ENCODE measurements around the gene TOP2B.

TOP2B gene

DNA sequence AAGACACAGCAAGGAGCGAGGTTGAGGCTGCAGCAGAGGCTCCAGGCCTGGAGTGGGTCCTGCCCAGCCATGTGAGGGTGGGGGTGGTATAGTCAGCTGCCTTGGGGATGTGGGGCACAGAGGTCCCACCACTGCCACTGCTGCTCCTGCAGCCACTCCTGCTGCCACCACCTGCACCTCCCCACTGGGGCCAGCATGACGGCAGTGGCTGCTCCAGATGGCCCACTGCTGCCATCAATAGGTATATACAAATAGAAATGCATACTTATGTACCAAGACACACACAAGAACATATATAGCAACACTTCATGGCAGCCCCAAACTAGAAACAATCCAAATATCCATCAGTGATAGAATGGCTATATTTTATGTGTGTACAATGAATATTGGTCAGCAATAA lies 10.0 kb upstream of the TOP2B start:
- FAIRE-seq: no peak

DNA sequence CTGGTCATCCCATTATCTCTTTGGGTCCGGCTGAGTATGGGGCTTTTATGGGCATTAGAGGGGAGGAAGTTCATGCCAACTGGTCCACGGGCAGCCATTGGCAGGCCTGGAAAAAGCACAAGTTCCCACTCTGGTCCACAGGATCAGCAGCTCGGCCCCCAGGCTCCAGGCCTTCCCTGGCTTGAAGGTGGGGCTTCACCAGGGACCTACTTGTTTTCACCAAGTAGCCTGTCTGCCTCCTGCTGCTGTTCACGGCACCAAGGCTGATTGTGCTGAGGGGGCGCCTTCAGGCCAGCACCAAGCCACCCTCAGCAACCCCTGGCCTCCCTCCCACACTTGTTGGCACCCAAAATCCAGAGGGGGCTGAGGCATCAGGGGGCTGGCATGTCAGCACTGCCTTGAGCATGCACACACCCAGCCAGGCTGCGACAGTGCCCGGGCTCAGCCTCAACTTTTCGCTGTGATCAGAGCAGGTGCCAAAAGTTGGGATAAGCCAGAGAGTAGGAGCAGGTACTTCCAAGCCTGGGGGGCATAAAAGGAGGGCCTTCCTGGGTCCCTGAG lies 9.1 kb upstream of the TOP2B start:
- no peak for FAIRE-seq

DNA sequence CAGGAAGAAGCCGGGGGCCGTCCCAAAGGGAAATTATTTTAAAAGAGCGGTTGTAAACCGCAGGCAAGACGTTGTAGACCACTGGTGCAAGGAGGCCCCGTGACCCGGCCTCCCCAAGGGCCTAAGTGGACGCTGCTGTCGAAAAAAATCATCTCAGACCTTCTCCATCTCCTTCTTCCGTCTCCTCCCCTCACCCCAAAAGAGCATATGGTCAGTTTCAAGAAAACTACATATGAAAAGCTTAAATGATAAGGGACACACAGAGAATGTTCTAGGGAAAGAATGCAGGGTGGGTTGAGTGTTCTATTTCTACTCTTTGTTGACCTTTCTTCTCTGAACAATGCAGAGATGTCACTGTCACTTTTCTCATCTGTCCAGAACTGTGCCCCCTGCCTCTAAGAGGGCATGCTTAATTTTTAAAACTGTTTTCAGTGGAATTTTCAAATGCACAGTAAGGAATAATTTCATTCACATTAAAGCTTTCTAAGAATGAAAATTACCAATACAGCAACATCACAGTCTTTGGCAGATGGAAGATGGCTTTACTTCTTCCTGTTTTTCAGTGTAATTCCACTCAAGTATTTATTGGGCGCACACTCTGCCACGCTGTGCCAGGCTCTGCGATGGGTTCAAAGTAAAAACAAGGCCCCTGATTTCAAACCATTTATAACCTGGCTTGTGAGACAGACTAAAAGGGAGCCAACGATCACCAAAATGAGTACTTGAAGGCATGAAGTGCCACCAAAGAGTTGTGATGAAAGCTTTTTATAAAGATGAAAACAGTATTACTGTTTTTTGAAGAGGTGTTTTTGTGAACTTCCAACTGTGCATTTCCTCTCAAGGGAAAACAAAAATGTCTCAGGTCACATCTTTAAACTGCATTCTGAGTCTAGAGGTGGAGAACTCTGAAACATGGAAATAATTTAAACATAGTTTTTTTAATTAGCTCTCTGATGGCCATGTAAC lies 891 bp upstream of the TOP2B start:
- no peak for FAIRE-seq

DNA sequence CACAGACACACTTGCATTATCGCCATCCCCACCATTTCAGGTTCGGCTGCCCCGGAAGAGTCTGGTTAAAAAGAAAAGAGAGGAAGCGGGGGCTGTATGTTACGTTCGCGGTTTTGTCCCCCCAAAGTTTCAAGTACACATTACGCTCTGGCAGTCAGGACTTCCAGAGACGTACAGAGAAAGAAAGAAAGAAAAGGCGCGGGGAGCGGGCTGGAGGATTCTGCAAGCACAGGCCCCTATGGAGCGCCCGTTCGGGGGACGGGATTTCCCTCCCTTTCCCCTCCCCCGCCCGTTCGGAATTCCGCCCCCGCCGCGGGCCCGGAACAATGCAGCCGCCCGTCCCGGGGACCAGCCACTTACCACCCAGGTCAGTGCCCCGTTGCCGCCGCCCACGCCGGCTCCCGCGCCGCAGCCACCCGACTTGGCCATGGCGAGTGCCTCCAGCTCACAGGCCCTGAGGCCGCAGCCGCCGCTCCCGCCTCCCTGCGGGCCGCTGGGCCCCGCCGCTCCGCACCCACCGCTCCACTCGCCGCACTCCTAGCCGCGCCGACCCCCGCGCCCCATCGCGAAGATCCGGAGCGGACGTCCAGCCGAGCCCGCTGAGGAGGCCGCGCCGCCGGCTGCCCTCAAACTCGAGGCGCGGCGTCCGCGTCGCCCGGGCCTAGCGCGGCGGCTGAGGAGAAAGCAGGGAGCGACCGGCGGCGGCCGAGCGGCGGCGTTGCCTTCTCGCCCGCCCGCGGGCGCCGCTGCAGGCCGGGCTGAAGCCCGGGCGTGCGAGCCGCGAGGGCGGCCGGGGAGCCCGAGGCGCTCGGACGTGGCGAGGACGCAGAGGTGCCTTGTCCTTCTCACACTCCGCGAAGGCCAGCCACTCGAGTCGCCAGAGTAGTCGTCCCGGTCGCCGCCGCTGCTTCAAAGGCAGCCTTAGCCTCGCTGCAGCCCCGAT lies 567 bp downstream of the TOP2B start:
- no peak for FAIRE-seq

DNA sequence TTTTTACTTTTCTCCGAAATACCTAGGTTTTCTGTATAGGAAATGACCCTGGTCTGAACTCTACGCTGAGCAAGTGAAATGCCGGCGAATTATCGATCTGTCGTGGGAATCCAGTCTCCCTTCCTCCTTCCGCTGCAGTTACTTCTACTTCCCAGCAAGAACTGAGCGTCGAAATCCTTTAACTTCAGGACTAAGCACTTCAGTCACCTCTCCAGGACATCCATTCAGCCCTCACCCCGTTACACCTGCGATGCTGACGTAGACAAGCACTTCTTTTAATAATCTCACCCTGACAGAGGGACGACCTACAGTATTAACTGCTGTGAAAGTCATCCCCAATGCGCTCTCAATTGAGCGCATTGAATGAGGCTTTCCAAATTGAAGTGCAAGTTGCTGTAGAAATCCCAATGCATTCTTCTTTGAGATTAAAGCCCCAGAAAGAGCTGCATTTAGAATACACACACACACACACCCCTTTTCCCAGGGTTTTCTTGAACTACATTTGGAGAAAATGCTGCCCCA lies 1.3 kb downstream of the TOP2B start:
- FAIRE-seq: no peak

DNA sequence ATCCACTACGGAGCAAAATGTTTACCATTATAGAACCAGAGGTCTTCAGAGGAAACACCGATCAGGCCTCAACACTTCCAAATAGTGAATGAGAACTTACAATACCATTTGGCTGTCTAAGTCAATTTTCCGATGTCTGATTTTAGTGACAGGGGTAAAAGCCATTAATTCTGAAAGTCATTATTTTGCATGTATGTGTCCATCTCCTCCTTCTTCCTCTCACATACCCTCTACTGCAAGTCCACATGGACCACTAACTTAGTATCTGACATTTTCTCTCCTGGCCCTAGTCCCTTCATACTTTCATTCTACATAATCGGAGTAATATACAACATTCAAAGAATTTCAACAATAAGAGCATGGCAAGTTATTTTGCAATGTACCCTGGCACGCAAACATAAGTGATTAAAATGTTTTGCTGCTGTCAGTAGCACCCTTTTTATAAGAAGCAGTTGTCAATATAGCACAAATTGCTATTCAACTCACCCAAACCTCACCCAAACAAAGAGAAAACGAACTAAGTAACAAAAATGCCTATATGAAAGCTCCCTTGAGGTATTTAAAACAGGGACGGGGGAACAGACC lies 1.9 kb downstream of the TOP2B start:
- FAIRE-seq: no peak

DNA sequence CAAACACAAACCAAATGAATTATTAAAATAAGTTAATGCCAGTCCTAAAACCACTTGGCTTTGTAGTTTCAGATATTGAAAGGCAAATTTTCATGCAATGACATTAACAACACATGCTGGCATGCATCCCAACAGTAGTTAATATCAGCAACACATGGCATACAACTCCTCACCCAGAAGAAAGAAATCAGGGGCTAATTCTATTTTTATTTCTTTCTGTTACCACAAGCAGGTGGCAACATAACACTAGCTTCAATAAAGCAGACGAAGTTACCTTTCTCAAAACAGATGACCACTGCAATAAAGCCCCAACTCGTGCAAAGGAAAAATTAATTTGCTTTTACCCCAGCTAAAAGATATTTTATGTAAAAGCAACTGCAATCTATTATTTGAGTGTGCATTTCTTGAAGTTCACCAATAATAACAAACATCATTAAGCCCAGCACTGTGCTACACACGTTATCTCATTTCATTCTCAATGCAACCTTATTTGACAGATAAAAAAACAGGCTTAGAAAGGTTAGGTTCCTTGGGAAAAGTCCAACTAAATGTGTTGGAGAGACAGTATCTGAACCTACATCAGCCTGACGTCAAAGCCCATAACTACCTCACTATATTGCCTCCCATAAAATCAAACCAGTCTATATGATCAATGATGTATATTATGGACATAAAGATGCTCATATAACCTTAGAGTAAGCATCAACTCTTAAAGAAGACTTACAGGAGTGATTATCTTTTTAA lies 2.8 kb downstream of the TOP2B start:
- peak; percentile 69 for FAIRE-seq

DNA sequence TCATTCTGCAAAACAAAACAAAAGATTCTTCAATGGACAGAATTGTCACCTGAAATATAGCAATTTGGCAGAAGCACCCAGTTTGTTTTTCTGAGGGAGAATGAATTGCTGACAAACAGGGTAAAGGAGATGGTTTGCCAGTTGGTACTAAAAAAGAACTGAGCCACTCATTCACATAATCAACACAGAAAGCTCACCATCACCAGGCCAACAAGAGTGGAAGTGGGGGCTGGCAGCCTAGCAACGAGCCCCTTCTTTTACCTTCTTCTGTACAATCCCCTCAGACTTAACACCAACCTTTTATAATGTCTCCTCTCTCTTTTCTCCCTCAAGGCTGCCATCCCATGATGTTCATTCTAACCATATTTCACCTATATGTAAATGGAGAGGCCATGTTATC lies 5.9 kb downstream of the TOP2B start:
- FAIRE-seq: no peak

DNA sequence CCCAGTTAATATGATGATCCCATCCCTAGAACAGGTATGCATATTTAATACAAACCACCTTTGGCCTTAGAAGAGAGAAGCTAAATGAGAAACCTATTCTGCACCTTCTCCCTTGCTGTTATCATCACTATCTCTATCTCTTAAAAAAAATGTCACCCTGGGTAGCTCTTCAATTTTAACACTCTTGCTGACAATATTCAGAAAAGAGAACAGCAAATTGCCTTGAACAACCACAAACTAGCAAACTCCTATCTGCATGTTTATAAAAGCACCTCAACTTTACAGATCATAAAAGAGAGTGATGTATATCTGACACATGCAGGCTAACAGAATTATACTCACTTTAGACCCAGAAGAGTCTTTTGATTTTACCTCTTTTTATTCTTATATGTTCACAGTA lies 7.4 kb downstream of the TOP2B start:
- FAIRE-seq: no peak

DNA sequence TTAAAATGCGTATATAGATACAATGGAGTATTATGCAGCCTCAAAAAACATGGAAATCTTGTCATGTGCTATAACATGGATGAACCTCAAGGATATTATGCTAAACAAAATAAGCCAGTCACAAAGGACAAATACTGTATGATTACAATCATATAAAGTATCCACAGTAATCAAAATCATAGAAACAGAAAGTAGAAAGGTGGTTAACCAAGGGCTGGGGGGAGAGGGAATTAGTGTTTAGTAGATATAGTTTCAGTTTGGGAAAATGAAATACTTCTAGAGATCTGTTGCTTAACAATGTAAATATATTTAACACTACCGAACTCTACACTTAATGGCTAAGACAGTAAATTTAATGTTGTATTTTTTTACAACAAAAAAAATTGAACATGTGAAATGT lies 9.0 kb downstream of the TOP2B start:
- no peak for FAIRE-seq

DNA sequence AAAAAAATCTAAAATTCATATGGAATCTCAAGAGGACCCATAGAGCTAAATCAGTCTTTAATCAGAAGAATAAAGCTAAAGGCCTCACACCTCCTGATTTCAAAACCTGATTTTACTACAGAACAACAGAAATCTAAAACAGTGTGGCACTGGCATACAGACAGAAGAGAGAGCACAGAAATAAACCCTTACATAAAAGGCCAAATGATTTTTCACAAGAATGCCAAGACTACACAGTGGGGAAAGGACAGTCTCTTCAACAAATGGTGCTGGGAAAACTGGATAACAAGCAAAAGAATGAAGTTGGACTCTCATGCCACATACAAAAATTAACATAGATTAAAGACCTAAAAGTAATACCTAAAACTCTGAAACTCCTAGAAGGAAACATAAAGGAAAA lies 10.1 kb downstream of the TOP2B start:
- no peak for FAIRE-seq

DNA sequence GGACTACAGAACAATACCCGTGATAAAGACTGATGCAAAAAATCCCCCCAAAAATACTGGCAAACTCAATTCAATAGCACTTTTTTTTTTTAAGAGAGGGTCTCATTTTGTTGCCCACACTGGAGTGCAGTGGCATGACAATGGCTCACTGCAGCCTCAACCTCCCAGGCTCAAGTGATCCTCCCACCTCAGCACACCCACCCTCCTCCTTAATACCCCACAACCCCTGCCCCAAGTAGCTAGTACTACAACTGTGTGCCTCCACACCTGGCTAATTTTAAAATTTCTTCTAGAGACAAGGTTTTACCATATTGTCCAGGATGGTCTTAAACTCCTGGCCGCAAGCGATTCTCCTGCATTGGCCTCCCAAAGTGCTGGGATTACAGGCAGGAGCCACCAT lies 11.4 kb downstream of the TOP2B start:
- no peak for FAIRE-seq

DNA sequence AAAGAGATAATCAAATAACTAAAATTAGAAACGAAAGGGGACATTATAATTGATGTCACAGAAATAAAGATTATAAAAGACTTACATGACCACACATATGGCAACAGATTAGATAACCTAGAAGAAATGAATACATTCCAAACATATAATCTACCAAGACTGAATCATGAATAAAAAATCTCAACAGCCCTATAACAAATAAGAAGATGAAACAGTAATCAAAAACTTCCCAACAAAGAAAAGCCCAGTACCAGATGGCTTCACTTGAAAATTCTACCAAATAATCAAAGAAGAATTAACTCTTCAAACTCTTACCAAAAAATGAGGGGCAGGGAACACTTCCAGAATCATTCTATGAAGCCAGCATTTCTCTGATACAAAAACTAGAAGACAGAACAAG lies 11.8 kb downstream of the TOP2B start:
- no peak for FAIRE-seq

DNA sequence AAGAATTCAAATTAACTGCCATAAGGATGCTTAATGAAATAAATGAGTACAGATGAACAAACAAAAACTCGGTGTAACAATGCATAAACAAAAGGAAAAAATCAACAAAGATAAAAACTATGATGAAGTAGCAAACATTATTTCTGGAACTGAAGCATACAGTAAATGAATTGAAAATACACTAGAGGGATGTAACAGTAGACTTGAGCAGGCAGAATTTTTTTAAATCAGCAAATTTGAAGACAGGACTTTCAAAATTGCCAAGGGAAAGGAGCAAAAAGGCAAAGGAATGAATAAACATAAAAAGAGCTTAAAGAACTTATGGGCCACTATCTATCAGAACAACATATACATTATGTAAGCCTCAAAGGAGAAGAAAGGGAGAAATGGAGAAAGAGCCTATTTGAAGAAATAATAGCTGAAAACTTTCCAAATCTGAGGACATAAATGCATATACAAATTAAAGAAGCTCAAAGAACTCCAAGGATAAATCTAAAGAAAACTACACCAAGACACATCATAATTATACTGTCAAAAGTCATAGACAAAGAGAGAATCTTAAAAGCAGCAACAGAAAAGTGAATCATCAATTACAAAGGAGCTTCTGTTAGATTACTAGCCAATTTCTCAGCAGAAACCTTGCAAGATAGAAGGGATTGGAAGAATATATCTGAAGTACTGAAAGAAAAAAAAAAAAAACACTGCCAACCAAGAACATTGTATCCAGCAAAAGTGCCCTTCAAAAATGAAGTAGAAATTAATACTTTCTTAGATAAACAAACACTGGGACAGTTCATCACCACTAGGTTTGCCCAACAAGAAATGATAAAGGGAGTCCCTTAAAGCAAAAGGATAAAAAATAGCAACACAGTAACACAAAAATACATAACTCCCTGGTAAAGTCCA lies 15.5 kb downstream of the TOP2B start:
- FAIRE-seq: no peak

DNA sequence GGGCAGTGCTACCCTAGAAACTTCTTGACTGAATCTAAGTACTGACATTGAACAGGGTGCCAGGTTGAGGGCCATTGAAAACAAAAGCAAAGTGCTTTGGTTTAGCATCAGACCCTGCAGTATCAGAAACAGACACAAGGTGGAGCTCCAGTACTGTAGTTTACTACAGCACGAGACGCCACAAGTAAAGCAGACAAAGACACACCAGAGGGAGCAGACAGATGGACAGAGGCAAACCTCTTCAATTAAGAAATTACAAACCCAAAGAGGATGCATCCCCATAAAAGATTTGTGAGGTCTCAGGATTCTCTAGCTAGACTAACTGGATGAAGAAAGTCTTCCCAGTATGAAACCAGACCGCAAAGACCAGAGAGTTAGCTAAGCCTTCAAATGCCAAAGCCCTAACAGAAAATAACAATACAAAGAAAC lies 16.6 kb downstream of the TOP2B start:
- FAIRE-seq: no peak

DNA sequence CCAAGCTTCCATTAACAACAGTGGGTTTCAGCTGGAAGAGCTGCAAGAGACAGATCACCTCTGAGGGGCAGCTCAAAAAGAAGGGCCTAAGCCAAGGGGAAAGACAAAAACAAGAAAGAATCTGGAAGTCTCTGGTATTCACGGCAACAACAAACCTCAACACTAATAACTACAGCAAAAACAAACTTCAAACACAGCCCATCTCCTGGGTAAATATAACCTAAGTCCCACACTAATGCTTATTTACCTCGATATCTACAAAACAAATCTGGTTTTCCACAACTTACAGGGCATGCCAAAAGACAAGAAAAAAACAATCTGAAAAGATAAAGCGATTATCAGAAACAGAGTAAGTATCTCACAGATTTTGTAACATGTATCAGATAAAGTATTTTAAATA lies 29.7 kb downstream of the TOP2B start:
- no peak for FAIRE-seq

DNA sequence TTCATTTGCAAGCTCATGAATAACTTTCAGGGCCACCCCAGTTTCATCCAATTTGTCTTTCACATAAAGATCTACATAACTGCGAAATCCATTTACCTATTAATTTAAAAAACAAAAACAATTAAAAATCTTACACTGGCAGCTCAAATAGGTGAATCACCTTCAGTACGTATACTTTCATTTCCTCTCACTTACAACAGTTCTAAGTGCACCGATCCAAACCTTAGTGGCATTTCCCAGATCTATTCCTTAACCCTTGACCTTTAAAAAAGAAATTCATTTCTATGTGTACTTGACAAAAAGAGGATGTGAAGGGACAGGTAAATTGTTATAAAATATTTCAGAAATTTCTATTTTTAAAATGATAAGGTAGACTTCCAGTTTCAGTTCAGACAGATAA lies 30.8 kb downstream of the TOP2B start:
- FAIRE-seq: no peak

DNA sequence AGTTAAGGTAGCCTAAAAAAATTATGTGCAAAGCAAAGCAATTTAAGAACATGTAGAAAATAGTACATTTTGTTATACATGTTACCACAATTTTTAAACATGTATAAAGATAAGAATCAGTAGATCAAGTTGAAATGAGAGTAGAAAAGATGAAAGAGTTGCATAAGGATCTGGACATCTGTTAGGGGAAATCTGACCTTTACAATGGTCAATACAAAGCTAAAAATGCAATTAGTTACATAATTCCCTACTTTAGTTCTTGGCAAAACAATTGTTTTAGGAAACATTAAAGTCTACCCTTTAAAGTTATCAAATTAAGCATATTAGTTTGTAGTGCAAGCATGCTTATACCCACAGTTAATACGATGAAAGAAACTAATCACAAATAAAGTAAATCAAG lies 32.7 kb downstream of the TOP2B start:
- peak; percentile 9 for FAIRE-seq

DNA sequence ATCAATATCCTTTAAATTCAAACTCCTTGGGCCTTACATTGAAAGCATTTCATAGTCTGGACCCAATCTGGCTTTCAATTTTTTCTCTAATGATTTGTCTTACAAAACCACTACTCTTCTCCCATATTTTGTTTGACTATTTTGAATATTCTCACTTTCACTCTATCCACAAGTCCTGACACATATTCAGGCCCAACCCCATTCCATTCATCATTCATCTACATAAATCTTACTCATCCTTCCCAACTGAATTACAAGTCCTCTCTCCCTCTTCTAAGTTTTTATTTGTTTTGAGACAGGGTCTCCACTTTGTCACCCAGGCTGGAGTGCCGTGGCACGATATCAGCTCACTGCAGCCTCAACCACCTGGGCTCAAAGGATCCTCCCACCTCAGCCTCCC lies 43.6 kb downstream of the TOP2B start:
- no peak for FAIRE-seq

DNA sequence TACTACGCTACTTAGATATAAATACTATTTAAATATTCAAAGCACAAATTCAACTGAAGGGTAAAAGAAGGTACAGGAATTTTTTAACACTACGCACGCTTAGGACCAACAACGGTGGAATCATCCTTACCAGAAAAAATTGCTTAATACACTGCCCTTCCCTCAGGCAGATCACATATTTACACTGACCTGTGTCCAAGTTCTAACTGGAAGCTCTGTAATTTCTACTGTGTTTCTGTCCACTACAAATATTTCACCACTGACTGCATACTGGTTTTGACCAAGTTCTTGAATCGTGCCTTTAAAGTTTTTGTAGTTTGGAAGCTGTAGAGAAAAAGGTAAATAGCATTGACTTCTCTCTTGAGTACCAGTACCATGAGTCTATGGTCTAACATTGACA lies 44.2 kb downstream of the TOP2B start:
- no peak for FAIRE-seq

DNA sequence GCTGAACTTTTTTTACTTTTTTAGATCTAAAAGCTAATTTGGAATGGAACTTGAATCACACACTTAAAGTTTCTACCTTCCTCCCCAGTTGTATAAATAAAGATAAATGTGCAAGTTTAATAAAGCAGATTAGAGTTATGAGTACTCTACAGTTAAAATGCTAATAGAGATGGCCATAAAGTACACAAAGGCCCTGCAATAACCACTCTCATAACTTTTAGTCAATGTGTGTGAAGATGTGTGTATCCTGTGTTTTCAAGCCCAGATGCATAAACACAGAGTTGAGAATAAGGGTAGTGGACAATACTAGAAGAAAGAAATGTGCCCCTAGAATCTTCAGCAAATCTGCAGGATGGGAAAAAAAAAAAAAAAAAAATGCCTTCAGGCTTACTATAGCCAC lies 45.3 kb downstream of the TOP2B start:
- FAIRE-seq: no peak
